GM12878 (cell line): Measurements from ENCODE around the gene CCDC32. TPM values are rescaled to one million over a fixed set of nuclear protein-coding genes. Genes with fewer than 3 reads are reported as not detected.

Experiments
- ATAC-seq: fragments of 200-7000 bp; cut with Tn5 transposase; 3 replicates; pipeline ENCODE4 v1.9.1; 2020; ENCODE audit warnings: mild to moderate bottlenecking, moderate library complexity
- BruUV-seq: library from RNA; stranded (reverse); fragments of 400-500 nt; replicated peaks from 2 replicates; lab custom pipeline; 2021; lab: Mats Ljungman, UMichigan
- CTCF ChIA-PET: fragments of 300-600 bp; sonication (Branson Sonifier 250); formaldehyde crosslinking; extraction: SDS; loops from one replicate; lab custom pipeline; 2021; ENCODE audit warnings: inconsistent platforms; lab: Yijun Ruan, JAX
- POLR2A ChIA-PET: fragments of 350-600 bp; formaldehyde crosslinking; extraction: SDS; loops from one replicate; lab custom pipeline; 2021; ENCODE audit warnings: inconsistent platforms; lab: Charles Lee
- RAD21 ChIA-PET: fragments of 300-600 bp; sonication (Branson Sonifier 250); formaldehyde crosslinking; loops from one replicate; lab custom pipeline; 2023; ENCODE audit warnings: antibody characterized with exemption; ENCODE audit not compliant: unreplicated experiment; lab: Charles Lee
- SMC1A ChIA-PET: fragments of 300-600 bp; sonication (Branson Sonifier 250); formaldehyde crosslinking; loops from one replicate; lab custom pipeline; 2023; ENCODE audit not compliant: unreplicated experiment, uncharacterized antibody; lab: Charles Lee
- DNase-seq: peaks from one replicate; pipeline ENCODE4 v3.0.0-alpha.2; 2011; ENCODE audit warnings: low read depth, low spot score
- FAIRE-seq: peaks from 3 replicates; lab custom pipeline; 2011; peaks lifted over from hg19 to GRCh38; lab: Jason Lieb, UNC
- H2AFZ ChIP-seq: 2 replicates; pipeline ENCODE4 v1.6.0; 2011; ENCODE audit warnings: low read depth, low read length, control low read depth; ENCODE audit not compliant: control insufficient read depth
- H3K27ac ChIP-seq: 2 replicates; pipeline ENCODE4 v1.5.1; 2011; ENCODE audit warnings: control low read depth; ENCODE audit not compliant: control insufficient read depth, insufficient read depth
- H3K27me3 ChIP-seq, 2 experiments: replicated peaks in 1 of 2; 2 replicates each; pipeline versions ENCODE4 v1.6.0 to v1.6.1; 2011; ENCODE audit warnings: low read length in 1 of 2; ENCODE audit not compliant: control insufficient read depth in 2 of 2, insufficient read depth in 2 of 2
- H3K36me3 ChIP-seq, 2 experiments: 2 replicates each; pipeline ENCODE4 v1.5.1; 2011; ENCODE audit warnings: low read length in 1 of 2; ENCODE audit not compliant: control insufficient read depth in 2 of 2, insufficient read depth in 2 of 2
- H3K4me1 ChIP-seq: 2 replicates; pipeline ENCODE4 v1.6.1; 2011; ENCODE audit warnings: mild to moderate bottlenecking, low read length, moderate library complexity, mixed read lengths; ENCODE audit not compliant: control insufficient read depth, insufficient read depth
- H3K4me2 ChIP-seq: 2 replicates; pipeline ENCODE4 v1.6.0; 2011; ENCODE audit warnings: control low read depth; ENCODE audit not compliant: control insufficient read depth, insufficient read depth
- H3K4me3 ChIP-seq: fragments of 200-600 bp; sonication (generic); 2 replicates; pipeline ENCODE4 v1.5.1; 2016
- H3K79me2 ChIP-seq: 2 replicates; pipeline ENCODE4 v1.6.0; 2011; ENCODE audit warnings: low read length; ENCODE audit not compliant: control insufficient read depth, insufficient read depth
- H3K9ac ChIP-seq: 2 replicates; pipeline ENCODE4 v1.8.0; 2011; ENCODE audit warnings: low read length, control low read depth, mixed read lengths; ENCODE audit not compliant: control insufficient read depth, insufficient read depth
- H3K9me3 ChIP-seq: replicated peaks from 3 replicates; pipeline ENCODE4 v1.5.1; 2011; ENCODE audit warnings: mild to moderate bottlenecking, low read length; ENCODE audit not compliant: control insufficient read depth, insufficient read depth
- H4K20me1 ChIP-seq: 2 replicates; pipeline ENCODE4 v1.6.0; 2011; ENCODE audit not compliant: control insufficient read depth, insufficient read depth
- FOS ChIP-seq: IDR thresholded peaks from 3 replicates; pipeline ENCODE4 v1.6.1; 2011; ENCODE audit warnings: borderline replicate concordance; ENCODE audit not compliant: insufficient read length; ENCODE audit errors: extremely low read depth
- HDAC2 ChIP-seq: fragments of 200-600 bp; sonication (generic); IDR thresholded peaks from 2 replicates; pipeline ENCODE4 v1.6.1; 2017
- HSF1 ChIP-seq: fragments of 150-350 bp; IDR thresholded peaks from 2 replicates; pipeline ENCODE4 v1.6.1; 2014; ENCODE audit warnings: mild to moderate bottlenecking, low read depth, low read length
- IKZF1 ChIP-seq: fragments of 450-650 bp; conservative IDR thresholded peaks from 2 replicates; pipeline ENCODE4 v1.6.1; 2017; ENCODE audit warnings: antibody characterized with exemption, mild to moderate bottlenecking
- JUND ChIP-seq: IDR thresholded peaks from 2 replicates; pipeline ENCODE4 v1.6.1; 2012; ENCODE audit warnings: low read depth, mild to moderate bottlenecking, low read length, improper control_type of control experiment, moderate library complexity
- MAX ChIP-seq: IDR thresholded peaks from 2 replicates; pipeline ENCODE4 v1.6.1; 2012; ENCODE audit warnings: low read depth, low read length, improper control_type of control experiment
- MEF2B ChIP-seq: fragments of 450-650 bp; IDR thresholded peaks from 2 replicates; pipeline ENCODE4 v1.6.1; 2018; ENCODE audit warnings: mild to moderate bottlenecking, moderate library complexity; ENCODE audit not compliant: partially characterized antibody, poor library complexity, severe bottlenecking
- MYB ChIP-seq: fragments of 150-350 bp; IDR thresholded peaks from 2 replicates; pipeline ENCODE4 v1.6.1; 2014; ENCODE audit warnings: mild to moderate bottlenecking, low read depth, low read length, borderline replicate concordance
- NKRF ChIP-seq: fragments of 450-650 bp; conservative IDR thresholded peaks from 2 replicates; pipeline ENCODE4 v1.6.1; 2017; ENCODE audit warnings: mild to moderate bottlenecking, moderate library complexity
- NR2C2 ChIP-seq: IDR thresholded peaks from 2 replicates; pipeline ENCODE4 v1.6.1; 2011; ENCODE audit warnings: borderline replicate concordance, low read depth; ENCODE audit not compliant: control insufficient read depth, insufficient read length
- PAX8 ChIP-seq: fragments of 450-650 bp; IDR thresholded peaks from 2 replicates; pipeline ENCODE4 v1.6.1; 2017; ENCODE audit warnings: mild to moderate bottlenecking, moderate library complexity
- POLR2AphosphoS5 ChIP-seq: IDR thresholded peaks from 2 replicates; pipeline ENCODE4 v1.6.1; 2011; ENCODE audit warnings: mild to moderate bottlenecking, low read length, inconsistent platforms
- POU2F2 ChIP-seq: IDR thresholded peaks from 3 replicates; pipeline ENCODE4 v1.6.1; 2011; ENCODE audit warnings: low read depth, mild to moderate bottlenecking, low read length, borderline replicate concordance
- SUZ12 ChIP-seq: fragments of 200-600 bp; sonication (generic); IDR thresholded peaks from one replicate; pipeline ENCODE4 v1.6.1; 2018; ENCODE audit warnings: antibody characterized with exemption, mild to moderate bottlenecking; ENCODE audit not compliant: unreplicated experiment
- ZNF207 ChIP-seq: fragments of 450-650 bp; IDR thresholded peaks from 2 replicates; pipeline ENCODE4 v1.6.1; 2014; ENCODE audit warnings: antibody characterized with exemption, mild to moderate bottlenecking, borderline replicate concordance
- WGBS: methylation state at CpG from one replicate; pipeline ENCODE4 v1.1.6; 2016; ENCODE audit warnings: low lambda C conversion rate; ENCODE audit not compliant: insufficient replicate concordance, insufficient coverage; ENCODE audit errors: missing lambda C conversion rate; 5-methylcytosine and 5-hydroxymethylcytosine counted together
- in situ Hi-C: fragments of 300-500 bp; cut with MboI; formaldehyde crosslinking; loops from 9 replicates; pipeline ENCODE4 v1.14.3; 2018; ENCODE audit warnings: mixed read lengths
- intact Hi-C: fragments of 100-400 bp; cut with micrococcal nuclease; formaldehyde crosslinking; loops from one replicate; pipeline ENCODE4 v1.14.2; 2022; ENCODE audit not compliant: unreplicated experiment
- polyA plus RNA-seq, 11 experiments: library from polyadenylated mRNA; depleted of rRNA in 4 of 11; unstranded in 6 of 11; stranded (reverse) in 5 of 11; fragments of >200 nt; fragmentation: Nextera tagmentation in 4 of 11; fragmentation: Illumina TruSeq in 1 of 11; extraction: Ambion mirVana in 4 of 11; extraction: Trizol in 1 of 11; gene quantifications; 1 replicate in 1 of 11; 2 replicates in 10 of 11; pipeline versions ENCODE4 v1.2.1 to v1.2.3, GENCODE V29; 2011 to 2016; ENCODE audit warnings: inconsistent platforms in 2 of 11, missing spikeins in 2 of 11, low read depth in 1 of 11
- total RNA-seq, 4 experiments: library from RNA; depleted of rRNA in 3 of 4; stranded (reverse); fragments of >200 nt in 3 of 4; fragmentation: Illumina TruSeq in 1 of 4; extraction: Trizol in 1 of 4; gene quantifications; 2 replicates each; pipeline versions ENCODE4 v1.2.1 to v1.2.3, GENCODE V29; 2013 to 2021

The CCDC32 gene
- total and polyA plus RNA-seq, 10 of the 15 experiments (the other 5 are each of a cell fraction or from before 2014, with no cell fraction given) = 30.2 to 74.3 (median 46.5) TPM

GRCh38 chr15:40548610-40549009, 16.2 kb downstream of the CCDC32 start:
- Histone ChIP-seq H3K9me3 (no peaks in the 10 kb centered on the region; the same call in 2 of the 3 replicates), H2AFZ (no peak overlapping the region), H3K27ac (no peak overlapping the region), H3K36me3 (peaks cover 0 to 8% of the 10 kb centered on the region in 2 experiments; a peak in 1 of 4 replicates), H3K79me2 (peaks cover 4% of the 10 kb centered on the region; the same call in 1 of the 2 replicates), H3K4me1 (peaks cover 81% of the 10 kb centered on the region), H4K20me1 (no peaks in the 10 kb centered on the region), H3K4me3 (no peak overlapping the region), H3K4me2 (no peak overlapping the region), H3K27me3 (no peaks in the 10 kb centered on the region), H3K9ac (no peak overlapping the region)
- no peak for ATAC-seq
- CTCF ChIA-PET = interaction anchor here (1.1 kb wide), 1 partner anchor 21 kb away, joined by 3 read pairs; the partner anchor contains the start of gene RPUSD2
- no peak for FAIRE-seq
- no peak for DNase-seq
- 100% methylated on average over 2 of the region's 2 CpGs for WGBS
- POLR2A ChIA-PET = interaction anchor here (0.5 to 2.8 kb wide), 5 partner anchors 10 to 1477 kb away, joined by 3 to 15 read pairs (median 4); partner anchors contain the start of gene CCDC32
- in situ Hi-C loops (no loop called here), intact Hi-C loops (no loop called here)
- TF ChIP-seq POLR2AphosphoS5 (no peak), JUND (no peak), MAX (no peak), SUZ12 (no peak), ZNF207 (no peak), FOS (no peak), NR2C2 (no peak), MEF2B (no peak), HSF1 (no peak), MYB (no peak), HDAC2 (no peak), PAX8 (no peak), IKZF1 (no peak), NKRF (no peak), POU2F2 (no peak)
- BruUV-seq = no TSS peak
- SMC1A ChIA-PET = interaction anchor here (0.6 to 2.9 kb wide), 6 partner anchors 11 to 89 kb away, joined by 3 to 20 read pairs (median 4); partner anchors contain the start of gene CCDC32
- RAD21 ChIA-PET = interaction anchor here (0.8 to 2.0 kb wide), 2 partner anchors 10 to 16 kb away, joined by 4 to 14 read pairs; partner anchors contain the start of gene CCDC32
